T-cell (primary cell): Measurements from ENCODE around the gene ZNF521. TPM values are rescaled to one million over a fixed set of nuclear protein-coding genes. Genes with fewer than 3 reads are reported as not detected.
A peak's percentile ranks its signal among the peaks of the same experiment; 100 is the strongest.

Experiments
- ATAC-seq, 4 experiments: fragments of 200-7000 bp in 3 of 4; fragments of 150-1000 bp in 1 of 4; cut with Tn5 transposase; replicated peaks in 1 of 4; 1 replicate in 3 of 4; 2 replicates in 1 of 4; pipeline ENCODE4 v1.10.0; 2021; ENCODE audit warnings: moderate library complexity in 3 of 4, mild to moderate bottlenecking in 2 of 4, moderate number of reproducible peaks in 1 of 4
- CTCF ChIA-PET, 2 donors: fragments of 300-600 bp; sonication (Branson Sonifier 250); formaldehyde crosslinking; loops; one replicate each; lab custom pipeline; 2022; ENCODE audit warnings: antibody characterized with exemption in 2 of 2; lab: Charles Lee
- POLR2A ChIA-PET, 2 donors: fragments of 300-600 bp; sonication (Branson Sonifier 250); formaldehyde crosslinking; loops; one replicate each; lab custom pipeline; 2022; ENCODE audit warnings: antibody characterized with exemption in 2 of 2; lab: Charles Lee
- DNase-seq, 35 experiments: peaks; one replicate each; pipeline versions ENCODE4 v3.0.0 to v3.0.0-alpha.2; 2013 to 2023
- H3K27ac ChIP-seq: one replicate; pipeline ENCODE4 v1.5.1; 2013; ENCODE audit warnings: low read length
- H3K27me3 ChIP-seq, 2 experiments: replicated peaks in 1 of 2; 1 replicate in 1 of 2; 2 replicates in 1 of 2; pipeline versions ENCODE4 v1.6.1 to v1.7.0; 2013; ENCODE audit warnings: low read length in 1 of 2, mixed read lengths in 1 of 2; ENCODE audit not compliant: control insufficient read depth in 2 of 2, insufficient read depth in 2 of 2; ENCODE audit errors: extremely low read depth in 1 of 2
- H3K36me3 ChIP-seq, 2 donors: 1 replicate in 1 of 2; 2 replicates in 1 of 2; pipeline versions ENCODE4 v1.6.1 to v1.7.0; 2013; ENCODE audit warnings: low read length in 1 of 2; ENCODE audit not compliant: control insufficient read depth in 2 of 2, insufficient read depth in 1 of 2; ENCODE audit errors: extremely low read depth in 1 of 2
- H3K4me1 ChIP-seq, 2 experiments: 1 replicate in 1 of 2; 2 replicates in 1 of 2; pipeline versions ENCODE4 v1.6.1 to v1.7.0; 2013; ENCODE audit warnings: low read length in 2 of 2, mixed read lengths in 1 of 2; ENCODE audit not compliant: insufficient read depth in 2 of 2, control insufficient read depth in 1 of 2; ENCODE audit errors: extremely low read depth in 1 of 2
- H3K4me3 ChIP-seq, 2 donors: 1 replicate in 1 of 2; 2 replicates in 1 of 2; pipeline versions ENCODE4 v1.5.1 to v1.7.0; 2013; ENCODE audit warnings: mild to moderate bottlenecking in 2 of 2, low read length in 1 of 2, moderate library complexity in 1 of 2; ENCODE audit not compliant: control insufficient read depth in 1 of 2; ENCODE audit errors: extremely low read depth in 1 of 2
- H3K9me3 ChIP-seq: 2 replicates; pipeline ENCODE4 v1.7.0; 2013
- H3K27ac Mint-ChIP-seq, 2 donors: one replicate each; pipeline ENCODE4 v1.8.0; 2020 to 2021; ENCODE audit warnings: mild to moderate bottlenecking in 2 of 2, mixed read lengths in 2 of 2
- H3K27me3 Mint-ChIP-seq, 2 donors: one replicate each; pipeline ENCODE4 v1.8.0; 2021 to 2022; ENCODE audit warnings: mixed read lengths in 2 of 2
- H3K36me3 Mint-ChIP-seq: one replicate; pipeline ENCODE4 v1.8.0; 2021; ENCODE audit warnings: mixed read lengths
- H3K4me1 Mint-ChIP-seq, 3 donors: one replicate each; pipeline ENCODE4 v1.8.0; 2020 to 2022; ENCODE audit warnings: mixed read lengths in 3 of 3, mild to moderate bottlenecking in 1 of 3
- H3K4me3 Mint-ChIP-seq, 3 donors: one replicate each; pipeline ENCODE4 v1.8.0; 2020 to 2022; ENCODE audit warnings: mild to moderate bottlenecking in 3 of 3, mixed read lengths in 3 of 3, moderate library complexity in 3 of 3
- H3K9me3 Mint-ChIP-seq, 3 donors: one replicate each; pipeline ENCODE4 v1.8.0; 2020 to 2022; ENCODE audit warnings: mixed read lengths in 3 of 3
- whole genome bisulfite sequencing: methylation state at CpG from one replicate; pipeline ENCODE4 v1.1.5; 2013; ENCODE audit warnings: missing lambda C conversion rate; ENCODE audit not compliant: insufficient coverage; 5-methylcytosine and 5-hydroxymethylcytosine counted together
- total RNA-seq, 35 experiments: library from RNA in 6 of 35; stranded (reverse) in 6 of 35; fragments of 120-200 nt in 1 of 35; gene quantifications; one replicate each; pipeline versions ENCODE4 v1.2.1 to v1.2.4 and lab custom pipeline; 2013 to 2026

Gene ZNF521
- total RNA-seq, 5 donors from 2014 or later (not counting 1 experiment from before 2014, with no cell fraction given): 0.30 to 2.3 (median 1.4) TPM

GRCh38 chr18:25243257-25243656 lies 108.7 kb downstream of the ZNF521 start:
- no peak overlapping the region for H3K27ac Mint-ChIP-seq
- POLR2A ChIA-PET: no interaction called here

GRCh38 chr18:25240420-25240770 lies 111.6 kb downstream of the ZNF521 start:
- no peaks in the 10 kb centered on the region for H3K36me3 ChIP-seq
- CTCF ChIA-PET: no interaction called here
- POLR2A ChIA-PET: no interaction called here

More at GRCh38 chr18:25243257-25243656, 108.7 kb downstream of the ZNF521 start:
- no peak for ATAC-seq
- Histone ChIP-seq H3K9me3 (no peaks in the 10 kb centered on the region), H3K27ac (no peak overlapping the region), H3K36me3 (no peaks in the 10 kb centered on the region), H3K4me1 (peaks cover 0 to 6% of the 10 kb centered on the region in 2 experiments), H3K27me3 (no peaks in the 10 kb centered on the region), H3K4me3 (no peak overlapping the region)
- H3K36me3 Mint-ChIP-seq: no peaks in the 10 kb centered on the region
- H3K9me3 Mint-ChIP-seq: no peaks in the 10 kb centered on the region
- DNase-seq: no peak
- CTCF ChIA-PET: no interaction called here
- H3K4me1 Mint-ChIP-seq: no peaks in the 10 kb centered on the region
- no peaks in the 10 kb centered on the region for H3K27me3 Mint-ChIP-seq
- 50% methylated on average over 1 of the region's 2 CpGs for WGBS
- H3K4me3 Mint-ChIP-seq: no peak overlapping the region

GRCh38 chr18:25239581-25240419 lies 112.2 kb downstream of the ZNF521 start:
- H3K4me3 Mint-ChIP-seq: no peak overlapping the region
- no peaks in the 10 kb centered on the region for H3K4me1 Mint-ChIP-seq
- H3K4me1 ChIP-seq: peaks cover 0 to 6% of the 10 kb centered on the region in 2 experiments
- ATAC-seq: peak in 3 of 4 experiments; percentile 20 to 82 (median 55)
- no peak overlapping the region for H3K27ac ChIP-seq
- ChIA-PET POLR2A (interaction anchor here in 1 of 2 donors (0.7 kb wide), 1 partner anchor 78 kb away, joined by 3 read pairs; no protein-coding TSS in a partner anchor), CTCF (no interaction called here)
- no peak overlapping the region for H3K4me3 ChIP-seq
- 30% methylated on average over 2 of the region's 5 CpGs for WGBS
- no peaks in the 10 kb centered on the region for H3K9me3 Mint-ChIP-seq
- H3K27me3 Mint-ChIP-seq: no peaks in the 10 kb centered on the region
- peak in 1 of 35 experiments; percentile 2 for DNase-seq
- no peaks in the 10 kb centered on the region for H3K36me3 ChIP-seq
- H3K9me3 ChIP-seq: no peaks in the 10 kb centered on the region
- no peak overlapping the region for H3K27ac Mint-ChIP-seq
- H3K36me3 Mint-ChIP-seq: no peaks in the 10 kb centered on the region
- no peaks in the 10 kb centered on the region for H3K27me3 ChIP-seq

More at GRCh38 chr18:25240420-25240770, 111.6 kb downstream of the ZNF521 start:
- H3K27me3 ChIP-seq: no peaks in the 10 kb centered on the region
- Mint-ChIP-seq H3K9me3 (no peaks in the 10 kb centered on the region), H3K4me1 (no peaks in the 10 kb centered on the region), H3K27me3 (no peaks in the 10 kb centered on the region), H3K36me3 (no peaks in the 10 kb centered on the region), H3K27ac (no peak overlapping the region), H3K4me3 (no peak overlapping the region)
- no peak overlapping the region for H3K4me3 ChIP-seq
- H3K4me1 ChIP-seq: peaks cover 0 to 6% of the 10 kb centered on the region in 2 experiments
- H3K9me3 ChIP-seq: no peaks in the 10 kb centered on the region
- ATAC-seq (no peak), DNase-seq (no peak)
- H3K27ac ChIP-seq: no peak overlapping the region
- WGBS: 86% methylated on average over 1 of the region's 5 CpGs

DNA sequence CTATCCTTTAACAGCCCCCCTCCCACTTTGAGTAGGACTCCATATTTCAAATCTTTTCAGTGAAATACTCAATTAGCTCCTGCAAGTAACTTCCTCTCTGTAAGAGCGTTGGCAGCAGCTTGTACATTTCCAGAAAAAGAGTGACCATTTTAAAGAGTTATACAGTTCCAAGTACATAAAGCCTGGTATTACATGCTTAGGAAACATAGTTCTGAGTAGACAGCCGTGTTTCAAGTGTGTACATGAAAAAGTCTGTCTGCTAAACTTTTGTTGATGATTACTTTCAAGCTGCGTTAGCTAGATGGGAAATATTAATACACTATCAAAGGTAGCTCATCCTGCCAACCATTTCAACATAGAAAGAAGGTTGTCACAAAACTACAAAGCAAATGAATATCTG lies 112.8 kb downstream of the ZNF521 start:
- no peak overlapping the region for H3K4me3 ChIP-seq
- H3K27ac ChIP-seq: no peak overlapping the region
- 60% methylated on average over 1 of the region's 3 CpGs for WGBS
- CTCF ChIA-PET: interaction anchor here in 1 of 2 donors (0.5 kb wide), 1 partner anchor 49 kb away, joined by 4 read pairs; no protein-coding TSS in a partner anchor
- Mint-ChIP-seq H3K9me3 (no peaks in the 10 kb centered on the region), H3K27ac (no peak overlapping the region), H3K27me3 (no peaks in the 10 kb centered on the region), H3K4me3 (no peak overlapping the region), H3K4me1 (no peaks in the 10 kb centered on the region), H3K36me3 (no peaks in the 10 kb centered on the region)
- POLR2A ChIA-PET: interaction anchor here in 1 of 2 donors (0.7 kb wide), 1 partner anchor 79 kb away, joined by 3 read pairs; no protein-coding TSS in a partner anchor
- no peaks in the 10 kb centered on the region for H3K36me3 ChIP-seq
- no peak for DNase-seq
- ATAC-seq: no peak
- no peaks in the 10 kb centered on the region for H3K9me3 ChIP-seq
- peaks cover 0 to 6% of the 10 kb centered on the region in 2 experiments for H3K4me1 ChIP-seq
- no peaks in the 10 kb centered on the region for H3K27me3 ChIP-seq

GRCh38 chr18:25237571-25238267 lies 114.2 kb downstream of the ZNF521 start:
- H3K36me3 Mint-ChIP-seq: no peaks in the 10 kb centered on the region
- no peaks in the 10 kb centered on the region for H3K27me3 Mint-ChIP-seq
- WGBS: no CpG with 5 or more reads among the region's 3 CpGs
- H3K4me3 Mint-ChIP-seq: no peak overlapping the region
- H3K36me3 ChIP-seq: no peaks in the 10 kb centered on the region
- DNase-seq (no peak), ATAC-seq (no peak)
- no peaks in the 10 kb centered on the region for H3K4me1 Mint-ChIP-seq
- H3K9me3 ChIP-seq: no peaks in the 10 kb centered on the region
- no peak overlapping the region for H3K27ac ChIP-seq
- ChIA-PET POLR2A (no interaction called here), CTCF (no interaction called here)
- H3K4me1 ChIP-seq: peaks cover 0 to 6% of the 10 kb centered on the region in 2 experiments
- H3K27ac Mint-ChIP-seq: no peak overlapping the region
- H3K27me3 ChIP-seq: no peaks in the 10 kb centered on the region
- no peaks in the 10 kb centered on the region for H3K9me3 Mint-ChIP-seq
- H3K4me3 ChIP-seq: no peak overlapping the region

DNA sequence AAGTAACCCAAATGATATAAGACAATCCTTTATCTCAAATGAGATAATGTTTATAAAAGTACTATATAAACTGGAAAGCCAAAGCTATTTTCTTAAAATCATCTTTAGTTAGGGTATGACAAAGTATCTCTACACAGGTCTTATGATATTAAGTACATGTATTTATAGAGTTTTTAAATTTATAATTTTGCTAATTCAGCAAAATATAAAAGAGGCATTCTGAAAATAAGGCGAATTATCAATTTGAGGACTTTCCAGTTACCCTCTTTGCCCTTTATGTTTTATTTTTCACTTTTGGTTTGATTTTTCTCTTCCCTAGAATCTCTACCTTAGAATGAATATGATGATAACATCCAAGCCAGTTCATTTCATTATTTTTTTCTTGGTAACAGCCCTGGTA lies 115.2 kb downstream of the ZNF521 start:
- H3K27ac ChIP-seq: no peak overlapping the region
- no CpG with 5 or more reads among the region's 1 CpG for WGBS
- POLR2A ChIA-PET: no interaction called here

More for the DNA sequence above, 115.2 kb downstream of the ZNF521 start:
- DNase-seq (no peak), ATAC-seq (no peak)
- H3K4me1 ChIP-seq: peaks cover 0 to 6% of the 10 kb centered on the region in 2 experiments
- Mint-ChIP-seq H3K36me3 (no peaks in the 10 kb centered on the region), H3K4me3 (no peak overlapping the region), H3K4me1 (no peaks in the 10 kb centered on the region), H3K9me3 (no peaks in the 10 kb centered on the region), H3K27ac (no peak overlapping the region), H3K27me3 (no peaks in the 10 kb centered on the region)
- CTCF ChIA-PET: no interaction called here
- no peaks in the 10 kb centered on the region for H3K36me3 ChIP-seq
- H3K9me3 ChIP-seq: no peaks in the 10 kb centered on the region
- H3K4me3 ChIP-seq: no peak overlapping the region
- no peaks in the 10 kb centered on the region for H3K27me3 ChIP-seq
